ENCODE measurements around the gene PGBD1. TPM values are rescaled to one million over a fixed set of nuclear protein-coding genes. Genes with fewer than 3 reads are reported as not detected.

PGBD1 gene
- total RNA-seq, 6 donors from 2014 or later, result 3.1 to 8.3 (median 4.1) TPM

GRCh38 chr6:28345201-28345600, 63.8 kb downstream of the PGBD1 start:
- no peak overlapping the region for H3K4me3 ChIP-seq
- TF ChIP-seq CTCF (IDR thresholded peaks at IDR 0.05) (no peak), POLR2AphosphoS5 (IDR thresholded peaks at IDR 0.05) (no peak), POLR2A (IDR thresholded peaks at IDR 0.05) (no peak), EP300 (IDR thresholded peaks at IDR 0.05) (no peak)
- ATAC-seq (ENCODE audit: low FRiP score in 2 of 2) (no peak), DNase-seq (no peak)
- no peak overlapping the region for H3K27ac ChIP-seq
- H3K36me3 ChIP-seq, result no peaks in the 10 kb centered on the region
- peaks cover 0 to under 1% (median under 1%) of the 10 kb centered on the region in 4 donors for H3K4me1 ChIP-seq
- H3K27me3 ChIP-seq, result no peaks in the 10 kb centered on the region
- 100% methylated on average over 1 of the region's 1 CpG for WGBS, 2 donors
- H3K9me3 ChIP-seq, result no peaks in the 10 kb centered on the region

GRCh38 chr6:28347119-28347518, 65.7 kb downstream of the PGBD1 start:
- TF ChIP-seq CTCF (IDR thresholded peaks at IDR 0.05), result no peak
- TF ChIP-seq EP300 (IDR thresholded peaks at IDR 0.05), result no peak
- no peak for TF ChIP-seq POLR2A (IDR thresholded peaks at IDR 0.05)
- no peak for TF ChIP-seq POLR2AphosphoS5 (IDR thresholded peaks at IDR 0.05)
- peaks cover 10 to 16% (median 13%) of the 10 kb centered on the region in 4 donors for H3K4me1 ChIP-seq
- no peak overlapping the region for H3K4me3 ChIP-seq
- H3K36me3 ChIP-seq, result no peaks in the 10 kb centered on the region
- H3K27ac ChIP-seq, result no peak overlapping the region
- H3K27me3 ChIP-seq, result no peaks in the 10 kb centered on the region
- ATAC-seq (ENCODE audit: low FRiP score in 2 of 2) (no peak), DNase-seq (no peak)
- no peaks in the 10 kb centered on the region for H3K9me3 ChIP-seq
- WGBS, 2 donors, result 22% methylated on average over 2 of the region's 2 CpGs

- ATAC-seq (ENCODE audit: low FRiP score in 2 of 2) (no peak), DNase-seq (no peak)
- H3K27me3 ChIP-seq, result no peaks in the 10 kb centered on the region
- peak overlapping the region; percentile 62 to 88 (median 68) for H3K4me3 ChIP-seq
- H3K9me3 ChIP-seq, result no peaks in the 10 kb centered on the region
- TF ChIP-seq EP300 (IDR thresholded peaks at IDR 0.05) (no peak), CTCF (IDR thresholded peaks at IDR 0.05) (no peak), POLR2A (IDR thresholded peaks at IDR 0.05) (no peak), POLR2AphosphoS5 (IDR thresholded peaks at IDR 0.05) (no peak)
- peak overlapping the region; percentile 64 to 85 (median 73) for H3K27ac ChIP-seq
- no peaks in the 10 kb centered on the region for H3K36me3 ChIP-seq
- H3K4me1 ChIP-seq, result peaks cover 13 to 19% (median 14%) of the 10 kb centered on the region in 4 donors
- 1 to 2% methylated on average over 9 of the region's 9 CpGs for WGBS, 2 donors
Observed at GRCh38 chr6:28349344-28349891, 68.0 kb downstream of the PGBD1 start.

DNA sequence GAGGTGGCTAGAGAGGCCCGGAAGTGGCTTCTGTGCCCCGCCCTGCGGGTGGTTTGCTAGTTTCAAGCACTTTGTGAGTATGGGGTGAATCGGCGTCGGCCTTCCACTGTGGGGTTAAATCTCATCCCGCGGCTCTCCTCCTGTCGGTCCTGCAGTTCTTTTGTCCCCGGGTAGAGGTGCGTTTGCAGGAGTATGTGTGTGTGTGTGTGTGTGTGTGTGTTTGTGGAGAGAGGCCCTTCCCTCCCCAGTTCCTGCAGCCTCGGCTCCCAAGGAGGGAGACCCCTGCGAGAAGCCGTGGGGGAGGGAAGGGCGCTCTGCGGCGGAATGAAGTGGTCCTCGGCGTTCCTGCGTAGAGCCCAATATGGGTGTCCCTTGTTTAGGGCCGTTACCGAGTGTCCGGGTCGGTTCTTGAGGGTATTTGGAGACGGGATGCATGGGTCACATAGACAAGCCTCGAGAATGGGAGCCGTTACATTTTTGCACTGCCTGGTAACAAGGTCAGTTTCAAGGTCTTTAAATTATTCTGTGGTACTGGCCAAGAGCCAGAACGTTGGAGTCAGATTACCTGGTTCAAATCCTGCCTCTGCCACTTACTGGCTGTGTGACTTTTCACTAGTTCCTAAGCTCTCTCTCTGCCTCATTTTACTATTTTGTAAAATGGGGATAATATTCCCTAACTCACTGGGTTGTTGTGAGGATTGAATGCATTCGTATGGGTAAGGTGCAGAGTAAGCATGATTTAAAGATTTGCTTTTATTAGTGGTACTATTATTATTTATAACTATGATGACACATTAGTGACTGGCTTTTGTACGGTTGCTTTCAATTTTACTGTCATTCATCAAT, 68.7 kb downstream of the PGBD1 start, which contains the start of gene ZKSCAN3:
Gene ZKSCAN3 (plus strand): TSS at position 56 of the 846 bp plus-strand sequence. CDS start 9,640 bp downstream, outside the sequence.
- H3K36me3 ChIP-seq, result no peaks in the 10 kb centered on the region
- H3K9me3 ChIP-seq, result no peaks in the 10 kb centered on the region
- DNase-seq, result peak; percentile 83 to 93
- whole genome bisulfite sequencing, 2 donors, result 2% methylated on average over 14 to 30 of the region's 30 CpGs
- H3K27ac ChIP-seq, result peak within 1 kb of the TSS; percentile 64 to 85 (median 73)
- TF ChIP-seq POLR2A (IDR thresholded peaks at IDR 0.05) (peak in 2 of 4 donors; percentile 28 to 58), POLR2AphosphoS5 (IDR thresholded peaks at IDR 0.05) (peak; percentile 25 to 39), CTCF (IDR thresholded peaks at IDR 0.05) (no peak), EP300 (IDR thresholded peaks at IDR 0.05) (no peak)
- ATAC-seq (ENCODE audit: low FRiP score in 2 of 2), result peak; percentile 95 to 97
- H3K4me3 ChIP-seq, result peak within 1 kb of the TSS; percentile 62 to 88 (median 68)
- peaks cover 20 to 26% (median 21%) of the 10 kb centered on the region in 4 donors for H3K4me1 ChIP-seq
- H3K27me3 ChIP-seq, result no peaks in the 10 kb centered on the region

Measured in upper lobe of left lung (tissue), 6 donors.